GM19328 (cell line): ENCODE data around the gene MARF1.
"Not testable (repeated sequence)": the region's sequence is repeated elsewhere in the genome, so short reads cannot be mapped to it uniquely, and the experiment has no call there.

Source experiments
- ATAC-seq: cut with Tn5 transposase; IDR thresholded peaks from one replicate; pipeline ENCODE4 v1.9.1; 2021; ENCODE audit warnings: mild to moderate bottlenecking, moderate library complexity; ENCODE audit not compliant: unreplicated experiment

Gene MARF1

DNA sequence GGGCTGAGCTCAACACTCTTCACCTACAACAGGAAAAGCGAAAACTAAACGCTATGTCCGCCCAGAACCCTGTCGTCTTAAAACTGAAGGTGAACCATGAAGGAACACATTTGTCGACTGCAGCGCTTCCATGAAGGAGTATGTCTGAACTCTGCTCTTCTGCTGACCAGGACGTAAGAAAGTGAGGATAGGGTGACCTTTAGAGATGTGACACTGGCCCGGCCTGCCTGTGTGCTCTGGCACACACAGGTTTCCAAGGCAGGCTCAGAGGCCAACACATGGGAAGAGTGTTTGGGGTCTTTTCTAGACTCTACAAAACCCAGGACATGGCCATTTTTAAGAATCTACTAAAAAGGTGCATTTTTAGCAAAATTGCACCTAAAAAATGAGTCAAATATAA lies 21.1 kb downstream of the MARF1 start:
- ATAC-seq, result no peak

DNA sequence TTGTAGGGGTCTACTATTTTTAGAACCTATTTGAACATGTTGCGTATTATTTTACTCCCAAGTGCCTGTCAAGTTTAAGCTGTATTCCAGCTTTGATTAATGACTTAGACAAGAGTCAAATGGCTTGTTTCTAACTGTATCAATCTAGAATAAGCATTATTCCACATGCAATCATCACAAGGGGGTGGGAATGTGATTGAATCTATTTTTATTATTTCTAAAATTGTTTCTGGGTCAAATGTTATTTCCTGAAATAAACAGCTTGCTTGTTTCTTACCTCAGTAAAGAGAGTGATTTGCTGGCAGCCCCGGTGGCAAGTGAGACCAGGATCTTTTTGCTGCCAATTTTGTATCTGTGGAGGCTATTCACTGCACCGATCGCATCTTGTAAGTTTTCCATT lies 21.5 kb downstream of the MARF1 start:
- ATAC-seq, result no peak

- no peak for ATAC-seq
Observed at GRCh38 chr16:15620611-15621195, 22.3 kb downstream of the MARF1 start.

DNA sequence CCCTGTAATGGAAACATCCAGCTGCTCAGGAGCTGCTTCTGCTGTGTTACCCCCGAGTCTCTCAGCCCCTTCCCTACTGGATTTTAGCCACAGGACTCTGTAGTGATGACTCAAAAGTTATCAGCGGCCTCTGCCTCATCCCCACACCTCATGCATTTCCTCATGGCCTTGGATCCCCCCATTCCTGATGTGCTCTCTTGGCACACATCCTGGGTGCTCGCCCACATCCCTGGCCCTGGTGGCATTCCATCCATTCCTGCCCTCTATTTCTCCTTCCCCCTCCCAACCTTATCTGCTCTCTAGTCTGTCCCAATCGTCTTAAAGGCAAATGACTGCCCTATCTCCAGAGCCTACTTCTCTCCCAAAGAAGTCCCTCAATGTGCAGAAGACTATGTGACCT lies 24.6 kb downstream of the MARF1 start:
- no peak for ATAC-seq

DNA sequence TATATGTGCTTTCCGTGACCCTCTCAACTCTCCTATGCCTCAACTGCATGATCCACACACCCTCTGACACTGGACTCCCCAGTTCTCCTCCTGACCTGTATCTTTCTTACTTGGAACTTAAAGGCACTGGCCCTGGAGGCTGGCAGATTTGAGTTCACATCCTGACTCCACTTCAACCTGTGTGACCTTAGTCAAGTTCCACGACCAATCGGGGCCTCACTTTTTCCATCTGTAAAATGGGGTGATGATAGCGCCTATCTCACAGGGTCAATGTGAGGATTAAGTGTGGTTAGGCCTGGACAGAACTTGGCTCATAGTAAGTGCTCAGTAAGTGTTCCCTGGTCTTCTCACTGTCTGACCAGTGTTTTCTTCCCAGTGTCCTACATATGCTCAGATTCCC lies 25.1 kb downstream of the MARF1 start:
- no peak for ATAC-seq

- no peak for ATAC-seq
Observed at GRCh38 chr16:15616475-15617165, 26.3 kb downstream of the MARF1 start.

GRCh38 chr16:15616012-15616411 lies 26.9 kb downstream of the MARF1 start:
- ATAC-seq, result no peak

- no peak for ATAC-seq
Observed at GRCh38 chr16:15613676-15614075, 29.3 kb downstream of the MARF1 start.

- no peak for ATAC-seq
Observed at GRCh38 chr16:15611610-15612009, 31.3 kb downstream of the MARF1 start.

GRCh38 chr16:15610369-15610871 lies 32.5 kb downstream of the MARF1 start:
- no peak for ATAC-seq

DNA sequence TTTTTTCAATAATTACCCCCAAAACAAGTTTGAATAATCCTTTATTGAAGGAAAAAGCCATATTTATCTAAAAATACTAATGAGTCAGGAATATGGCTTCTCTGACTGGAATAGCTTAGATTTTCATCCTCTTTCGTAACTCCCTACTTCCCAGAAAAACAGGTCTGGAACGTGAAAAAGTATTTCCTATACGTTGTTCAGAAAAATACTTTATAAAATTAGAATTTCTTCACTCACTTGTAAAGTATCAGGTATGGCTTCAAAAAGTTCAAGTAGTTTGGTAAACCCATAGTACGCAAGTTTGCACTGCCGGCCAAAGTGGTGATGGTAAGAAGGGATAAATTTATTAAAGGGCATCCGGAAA lies 33.7 kb downstream of the MARF1 start:
- no peak for ATAC-seq

DNA sequence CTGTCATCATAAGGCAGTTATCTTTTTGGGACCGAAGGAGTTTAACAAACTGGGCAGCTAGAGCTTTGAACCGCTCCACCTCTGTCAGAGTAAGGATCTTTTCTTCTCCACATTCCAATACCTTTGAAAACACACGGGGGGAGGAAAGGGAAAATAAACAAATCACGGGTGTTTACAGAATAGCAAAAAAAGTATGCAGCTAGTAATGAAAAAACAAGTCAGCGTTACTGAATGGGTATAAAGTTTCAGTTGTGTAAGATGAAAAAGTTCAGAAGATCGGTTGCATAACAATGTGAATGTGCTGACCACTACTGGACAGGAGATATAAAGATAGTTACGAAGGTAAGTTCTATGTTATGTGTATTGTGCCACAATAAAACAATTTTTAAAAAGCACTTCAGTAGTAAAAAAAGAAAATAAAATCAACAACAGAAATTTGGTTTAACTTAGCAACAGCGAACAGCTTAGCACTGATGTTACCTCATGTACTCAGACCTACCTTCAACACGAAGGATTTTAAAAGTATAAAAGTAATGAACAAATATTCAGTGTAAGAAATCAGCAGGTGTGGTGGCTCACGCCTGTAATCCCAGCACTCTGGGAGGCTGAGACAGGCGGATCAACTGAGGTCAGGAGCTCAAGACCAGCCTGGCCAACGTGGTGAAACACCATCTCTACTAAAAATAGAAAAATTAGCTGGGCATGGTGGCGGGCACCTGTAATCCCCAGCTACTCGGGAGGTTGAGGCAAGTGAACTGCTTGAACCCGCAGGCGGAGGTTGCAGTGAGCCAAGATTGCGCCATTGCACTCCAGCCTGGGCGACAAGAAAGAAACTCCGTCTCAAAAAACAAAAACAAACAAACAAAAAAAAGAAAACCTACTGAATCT lies 34.3 kb downstream of the MARF1 start:
- no peak for ATAC-seq

- no peak for ATAC-seq
Observed at GRCh38 chr16:15607700-15608396, 35.1 kb downstream of the MARF1 start.

- ATAC-seq, result not testable (repeated sequence)
Observed at GRCh38 chr16:15607221-15607699, 35.7 kb downstream of the MARF1 start.

DNA sequence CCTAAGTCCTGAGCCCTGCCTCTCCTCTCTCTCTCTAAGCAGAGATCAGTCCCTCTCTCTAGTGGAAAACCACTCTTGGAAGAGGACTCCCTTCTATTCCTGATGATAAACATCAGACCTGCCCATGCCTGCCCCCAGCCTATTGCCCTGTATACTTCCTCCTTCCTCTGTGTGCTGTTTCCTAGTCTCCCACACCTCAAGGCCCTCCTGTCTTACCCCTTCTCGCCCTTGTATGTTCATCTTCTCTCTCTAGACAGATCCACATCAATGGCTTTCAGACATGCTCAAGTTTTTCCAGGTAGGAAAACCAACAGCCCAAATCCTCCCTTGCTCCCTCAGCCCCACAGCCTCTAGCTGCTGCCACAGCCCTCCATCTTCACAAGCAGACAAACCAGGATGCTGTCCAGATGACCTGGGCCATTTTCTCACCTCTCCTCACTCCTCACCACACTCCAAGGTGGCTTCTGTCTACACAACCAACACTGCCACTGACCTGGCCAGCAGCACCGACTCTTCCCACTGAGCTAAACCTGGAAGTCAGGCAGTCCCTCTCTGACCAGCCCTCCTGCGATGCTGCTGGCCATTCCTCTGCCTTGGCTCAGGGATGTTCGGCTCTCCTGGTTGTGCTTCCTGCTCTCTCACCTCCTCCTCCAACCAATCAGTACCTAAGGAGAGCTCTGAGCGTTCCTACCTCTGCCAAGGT lies 36.3 kb downstream of the MARF1 start:
- no peak for ATAC-seq

- no peak for ATAC-seq
Observed at GRCh38 chr16:15605839-15606517, 37.0 kb downstream of the MARF1 start.

DNA sequence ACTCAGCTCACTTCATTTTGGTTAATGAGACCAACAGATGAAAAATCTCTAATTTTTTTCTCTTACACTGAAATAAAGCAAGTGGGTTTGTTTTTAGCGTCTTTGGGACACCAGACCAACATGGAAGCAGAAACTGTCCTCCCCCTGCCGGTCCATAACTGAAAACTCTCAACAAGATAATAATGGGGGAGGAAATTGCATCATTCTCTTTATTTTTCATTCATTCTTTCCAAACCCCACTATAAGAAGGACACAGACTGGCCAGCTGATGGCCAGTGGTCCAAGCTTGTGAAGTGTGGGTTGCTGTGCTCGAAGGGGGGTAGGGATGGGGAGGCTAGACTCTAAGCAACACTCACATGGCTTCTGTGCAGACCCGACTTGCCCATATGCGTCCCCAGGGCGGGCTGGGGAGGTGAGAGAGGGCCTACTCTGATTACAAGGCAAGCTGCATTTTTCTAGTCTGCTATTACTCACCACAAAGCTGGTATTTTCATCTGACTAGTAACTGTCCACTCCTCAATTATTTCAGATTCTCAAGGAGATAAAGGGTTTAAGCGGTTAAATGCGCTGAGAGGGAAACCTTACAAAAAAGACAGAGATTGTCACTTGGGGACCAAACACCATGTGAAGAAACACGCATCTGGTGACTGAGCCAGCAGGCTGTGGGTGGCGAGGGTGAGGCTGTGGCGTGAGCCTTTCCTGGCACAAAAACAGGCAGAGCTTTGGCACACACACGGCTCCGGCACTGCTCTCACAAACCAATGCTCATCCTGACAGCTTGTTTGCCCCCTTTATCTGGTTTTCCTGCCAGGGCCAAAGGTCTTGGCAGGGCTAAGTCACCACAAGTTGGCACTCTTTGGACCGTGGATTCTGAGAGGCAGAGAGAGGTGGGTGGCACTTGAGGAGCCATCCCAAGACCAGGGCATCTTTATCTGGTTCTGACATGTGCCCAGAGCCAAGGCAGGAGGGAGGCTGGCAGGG lies 38.2 kb downstream of the MARF1 start:
- ATAC-seq, result no peak

- ATAC-seq, result no peak
Observed at GRCh38 chr16:15602285-15603044, 40.5 kb downstream of the MARF1 start.
